ENCODE data around the gene KCNK13.

- no peak for TF ChIP-seq ARNTL (CRISPR knock-in tag; IDR thresholded peaks at IDR 0.05; ENCODE audit: borderline replicate concordance, low read depth)
- no peak for TF ChIP-seq PATZ1 (CRISPR knock-in tag; IDR thresholded peaks at IDR 0.05; ENCODE audit: borderline replicate concordance)
- TF ChIP-seq ISL1 (CRISPR knock-in tag; IDR thresholded peaks at IDR 0.05) = no peak
- no peak for TF ChIP-seq CSRNP3 (CRISPR knock-in tag; IDR thresholded peaks at IDR 0.05)
- no peak for TF ChIP-seq PPARA (CRISPR knock-in tag; IDR thresholded peaks at IDR 0.05; ENCODE audit: borderline replicate concordance)
- TF ChIP-seq RARB (CRISPR knock-in tag; IDR thresholded peaks at IDR 0.05) = no peak
- no peak for TF ChIP-seq GLIS3 (CRISPR knock-in tag; IDR thresholded peaks at IDR 0.05)
- no peak for TF ChIP-seq CREB5 (CRISPR knock-in tag; IDR thresholded peaks at IDR 0.05; ENCODE audit: low read depth)
- TF ChIP-seq TSHZ2 (CRISPR knock-in tag; IDR thresholded peaks at IDR 0.05) = no peak
- TF ChIP-seq ZFP30 (CRISPR knock-in tag; IDR thresholded peaks at IDR 0.05) = no peak
These were observed at the start of gene KCNK13 for GRCh38 chr14:90061685-90062126.
